Astrocyte of the cerebellum (primary cell): ENCODE measurements around the gene C1orf21.

Experiments used
- DNase-seq: peaks from one replicate; pipeline ENCODE4 v3.0.0-alpha.2; 2011; ENCODE audit warnings: low read depth
- H3K4me3 ChIP-seq: 2 replicates; pipeline ENCODE4 v1.5.1; 2011; ENCODE audit warnings: mild to moderate bottlenecking, low read depth, low read length, moderate library complexity
- in situ Hi-C: cut with HindIII; loops from 2 replicates; pipeline ENCODE4 v1.10.0; 2017; ENCODE audit warnings: low sequenced_read_pairs
- TF ChIP-seq, protein P1 (sequence below): IDR thresholded peaks from 2 replicates; pipeline ENCODE4 v1.5.1; 2012; ENCODE audit warnings: low read length, low read depth, moderate library complexity, mild to moderate bottlenecking; ENCODE audit errors: missing control alignments

The C1orf21 gene

DNA sequence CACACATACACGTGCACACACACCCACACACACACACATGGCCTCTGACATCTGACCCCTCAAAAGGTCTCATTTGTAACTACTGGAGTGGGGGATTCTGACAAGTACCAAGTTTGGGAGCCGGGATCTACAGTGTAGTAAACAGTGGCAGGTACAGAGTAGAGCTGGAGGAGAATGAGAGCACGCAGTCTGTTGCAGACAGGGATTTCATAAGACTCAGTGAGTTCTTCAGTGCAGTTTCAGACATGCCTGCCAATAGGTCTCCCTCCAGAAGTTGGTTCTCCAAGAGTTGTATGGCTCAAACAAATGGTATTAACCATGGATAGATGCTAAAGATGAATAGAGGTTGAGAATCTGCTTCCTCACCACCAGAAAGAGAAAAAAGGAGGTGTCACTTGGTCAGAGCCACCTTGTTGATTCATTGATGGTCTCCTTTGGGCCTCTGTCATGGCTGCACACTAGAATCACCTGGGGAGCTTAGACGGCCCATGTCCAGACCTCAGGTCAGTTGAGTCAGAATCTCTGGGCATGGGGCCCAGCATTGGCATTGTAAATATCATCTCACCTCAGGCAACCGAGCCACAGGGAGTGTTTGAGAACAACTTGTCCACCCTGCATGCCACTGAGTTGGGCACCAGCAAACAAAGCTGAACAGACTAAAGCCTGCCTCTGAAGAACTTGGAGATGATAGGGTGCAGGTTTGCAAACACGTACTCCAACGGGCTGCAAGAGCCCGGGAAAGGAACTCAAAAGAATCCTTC is 245.8 kb downstream of the C1orf21 start:
- TF ChIP-seq, protein P1, sequence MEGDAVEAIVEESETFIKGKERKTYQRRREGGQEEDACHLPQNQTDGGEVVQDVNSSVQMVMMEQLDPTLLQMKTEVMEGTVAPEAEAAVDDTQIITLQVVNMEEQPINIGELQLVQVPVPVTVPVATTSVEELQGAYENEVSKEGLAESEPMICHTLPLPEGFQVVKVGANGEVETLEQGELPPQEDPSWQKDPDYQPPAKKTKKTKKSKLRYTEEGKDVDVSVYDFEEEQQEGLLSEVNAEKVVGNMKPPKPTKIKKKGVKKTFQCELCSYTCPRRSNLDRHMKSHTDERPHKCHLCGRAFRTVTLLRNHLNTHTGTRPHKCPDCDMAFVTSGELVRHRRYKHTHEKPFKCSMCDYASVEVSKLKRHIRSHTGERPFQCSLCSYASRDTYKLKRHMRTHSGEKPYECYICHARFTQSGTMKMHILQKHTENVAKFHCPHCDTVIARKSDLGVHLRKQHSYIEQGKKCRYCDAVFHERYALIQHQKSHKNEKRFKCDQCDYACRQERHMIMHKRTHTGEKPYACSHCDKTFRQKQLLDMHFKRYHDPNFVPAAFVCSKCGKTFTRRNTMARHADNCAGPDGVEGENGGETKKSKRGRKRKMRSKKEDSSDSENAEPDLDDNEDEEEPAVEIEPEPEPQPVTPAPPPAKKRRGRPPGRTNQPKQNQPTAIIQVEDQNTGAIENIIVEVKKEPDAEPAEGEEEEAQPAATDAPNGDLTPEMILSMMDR, result no peak
- no peak overlapping the region for H3K4me3 ChIP-seq
- no peak for DNase-seq
- in situ Hi-C loops, result no loop called here

GRCh38 chr1:184633785-184634184 is 247.0 kb downstream of the C1orf21 start:
- DNase-seq, result no peak
- no peak overlapping the region for H3K4me3 ChIP-seq
- in situ Hi-C loops, result no loop called here
- TF ChIP-seq, protein P1, result no peak

DNA sequence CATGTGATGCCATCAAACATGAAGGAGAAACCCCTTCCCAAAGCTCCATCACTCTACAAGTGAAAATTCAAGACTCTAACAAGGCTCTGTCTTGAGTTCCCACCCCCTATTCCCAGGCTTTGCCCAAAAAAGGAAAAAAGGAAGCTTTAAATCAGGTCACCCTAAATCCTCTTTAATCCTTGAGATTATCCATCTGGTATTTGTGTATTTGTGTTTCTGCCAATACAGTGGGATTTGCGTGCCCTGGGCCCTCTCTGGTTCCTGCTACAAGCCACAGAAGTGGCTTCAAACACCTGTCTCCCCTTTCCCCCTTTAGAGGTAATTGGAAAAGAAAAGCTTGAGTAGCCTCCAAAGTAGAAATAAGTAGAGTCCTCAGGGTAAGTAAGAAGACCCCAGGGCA is 247.5 kb downstream of the C1orf21 start:
- no peak for DNase-seq
- in situ Hi-C loops, result no loop called here
- TF ChIP-seq, protein P1, result no peak
- H3K4me3 ChIP-seq, result no peak overlapping the region

GRCh38 chr1:184635347-184635979 is 248.6 kb downstream of the C1orf21 start:
- in situ Hi-C loops, result no loop called here
- DNase-seq, result no peak
- H3K4me3 ChIP-seq, result no peak overlapping the region
- TF ChIP-seq, protein P1, result no peak

GRCh38 chr1:184635980-184636431 is 249.2 kb downstream of the C1orf21 start:
- H3K4me3 ChIP-seq, result no peak overlapping the region
- in situ Hi-C loops, result no loop called here
- DNase-seq, result no peak
- TF ChIP-seq, protein P1, result no peak

DNA sequence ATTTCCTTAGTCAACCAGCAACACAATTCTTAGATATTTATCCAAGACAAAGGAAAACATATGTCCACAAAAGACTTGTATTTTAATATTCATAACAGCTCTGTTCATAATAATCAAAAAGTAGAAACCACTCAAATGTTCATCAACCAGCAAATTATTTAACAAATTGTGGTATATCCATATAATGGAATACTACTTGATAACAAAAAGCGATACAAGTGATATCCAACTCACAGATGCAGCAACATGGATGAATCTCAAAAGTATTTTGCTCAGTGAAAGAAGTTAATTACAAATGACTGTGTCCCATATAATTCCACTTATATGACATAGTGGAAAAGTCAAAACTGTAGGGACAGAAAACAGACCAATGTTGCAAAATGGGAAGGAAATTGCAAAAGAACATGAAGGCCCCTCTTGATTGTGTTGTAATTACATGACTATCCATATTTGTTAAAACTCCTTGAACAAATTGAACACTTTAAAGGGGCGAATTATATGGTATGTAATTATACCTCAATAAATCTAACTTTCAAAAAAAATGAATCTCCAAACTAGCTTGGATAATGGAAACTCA is 250.9 kb downstream of the C1orf21 start:
- H3K4me3 ChIP-seq, result no peak overlapping the region
- in situ Hi-C loops, result no loop called here
- TF ChIP-seq, protein P1, result no peak
- DNase-seq, result no peak
